ENCODE measurements around the gene ELFN2. TPM values are rescaled to one million over a fixed set of nuclear protein-coding genes. Genes with fewer than 3 reads are reported as not detected.

ELFN2 gene
- total and polyA plus RNA-seq, 12 donors: 0.04 to 3.3 (median 0.32) TPM; not detected in 2

GRCh38 chr22:37343863-37344734 is 83.2 kb downstream of the ELFN2 start:
- DNase-seq: no peak
- H3K4me3 ChIP-seq: no peak overlapping the region
- no peaks in the 10 kb centered on the region for H3K36me3 ChIP-seq (replicated peaks in 1 of 2)
- peaks cover 16% of the 10 kb centered on the region for H3K27me3 ChIP-seq
- 65 to 77% (median 72%) methylated on average over 10 to 16 of the region's 17 CpGs for WGBS, 4 donors
- H3K9me3 ChIP-seq (replicated peaks in 1 of 3): no peaks in the 10 kb centered on the region
- H3K27ac ChIP-seq: no peak overlapping the region
- no peak for TF ChIP-seq CTCF (IDR thresholded peaks at IDR 0.05)
- no peak for TF ChIP-seq POLR2A (IDR thresholded peaks at IDR 0.05)
- H3K4me1 ChIP-seq (replicated peaks in 1 of 2): no peaks in the 10 kb centered on the region
- intact Hi-C loops (cut with DNase I): no loop called here

- no peak for DNase-seq
- Histone ChIP-seq H3K36me3 (replicated peaks in 1 of 2) (no peaks in the 10 kb centered on the region), H3K27ac (no peak overlapping the region), H3K4me1 (replicated peaks in 1 of 2) (no peaks in the 10 kb centered on the region), H3K4me3 (no peak overlapping the region), H3K9me3 (replicated peaks in 1 of 3) (no peaks in the 10 kb centered on the region), H3K27me3 (peaks cover 16% of the 10 kb centered on the region)
- intact Hi-C loops (cut with DNase I): no loop called here
- TF ChIP-seq POLR2A (IDR thresholded peaks at IDR 0.05): no peak
- TF ChIP-seq CTCF (IDR thresholded peaks at IDR 0.05): no peak
- 60 to 64% (median 62%) methylated on average over 9 to 11 of the region's 11 CpGs for whole genome bisulfite sequencing, 4 donors
Observed at GRCh38 chr22:37343348-37343747, 83.9 kb downstream of the ELFN2 start.

- Histone ChIP-seq H3K4me1 (replicated peaks in 1 of 2) (no peaks in the 10 kb centered on the region), H3K27me3 (peaks cover 16% of the 10 kb centered on the region), H3K27ac (no peak overlapping the region), H3K36me3 (replicated peaks in 1 of 2) (no peaks in the 10 kb centered on the region), H3K9me3 (replicated peaks in 1 of 3) (no peaks in the 10 kb centered on the region), H3K4me3 (no peak overlapping the region)
- intact Hi-C loops (cut with DNase I): no loop called here
- no peak for DNase-seq
- WGBS, 4 donors: 71 to 83% (median 77%) methylated on average over 6 of the region's 6 CpGs
- TF ChIP-seq POLR2A (IDR thresholded peaks at IDR 0.05) (no peak), CTCF (IDR thresholded peaks at IDR 0.05) (no peak)
Observed at GRCh38 chr22:37342065-37342464, 85.2 kb downstream of the ELFN2 start.

- DNase-seq: no peak
- H3K27ac ChIP-seq: no peak overlapping the region
- peaks cover 16% of the 10 kb centered on the region for H3K27me3 ChIP-seq
- no peak overlapping the region for H3K4me3 ChIP-seq
- H3K4me1 ChIP-seq (replicated peaks in 1 of 2): no peaks in the 10 kb centered on the region
- intact Hi-C loops (cut with DNase I): no loop called here
- TF ChIP-seq CTCF (IDR thresholded peaks at IDR 0.05) (no peak), POLR2A (IDR thresholded peaks at IDR 0.05) (no peak)
- H3K36me3 ChIP-seq (replicated peaks in 1 of 2): no peaks in the 10 kb centered on the region
- H3K9me3 ChIP-seq (replicated peaks in 1 of 3): no peaks in the 10 kb centered on the region
- 37 to 59% (median 49%) methylated on average over 22 to 24 of the region's 24 CpGs for WGBS, 4 donors
Observed at GRCh38 chr22:37340331-37341262, 86.7 kb downstream of the ELFN2 start.
